ENCODE data around the gene PDCD7. TPM values are rescaled to one million over a fixed set of nuclear protein-coding genes. Genes with fewer than 3 reads are reported as not detected.
"Not testable (repeated sequence)": the region's sequence is repeated elsewhere in the genome, so short reads cannot be mapped to it uniquely, and the experiment has no call there.

The PDCD7 gene
- total RNA-seq, 1 donor from 2014 or later = 42.4 TPM

- intact Hi-C loops (cut with micrococcal nuclease) = loop anchor here (1.0 to 10.0 kb wide), 12 partner anchors 52 to 1362 kb away; partner anchors contain the start of genes CLPX, MTFMT, PARP16 and PIF1
Measured at GRCh38 chr15:65132878-65133547, 595 bp downstream of the PDCD7 start.

- intact Hi-C loops (cut with micrococcal nuclease) = loop anchor here (5.0 to 10.0 kb wide), 4 partner anchors 234 to 1364 kb away; partner anchors contain the start of genes PIF1, SNAPC5 and SNX22
Measured at GRCh38 chr15:65130941-65131340, 2.7 kb downstream of the PDCD7 start.

- intact Hi-C loops (cut with micrococcal nuclease) = no loop called here
Measured at GRCh38 chr15:65115542-65115941, 18.1 kb downstream of the PDCD7 start.

- intact Hi-C loops (cut with micrococcal nuclease) = no loop called here
Measured at GRCh38 chr15:65115086-65115485, 18.5 kb downstream of the PDCD7 start, which contains the start of gene UBAP1L. Gene UBAP1L (minus strand): TSS chr15:65115200. CDS start chr15:65106215, 8,985 bp downstream.

- intact Hi-C loops (cut with micrococcal nuclease) = no loop called here
Measured at GRCh38 chr15:65110676-65111292, 22.8 kb downstream of the PDCD7 start.

- intact Hi-C loops (cut with micrococcal nuclease) = no loop called here
Measured at GRCh38 chr15:65106011-65106590, 27.5 kb downstream of the PDCD7 start.

GRCh38 chr15:65105038-65105437, 28.6 kb downstream of the PDCD7 start:
- intact Hi-C loops (cut with micrococcal nuclease) = no loop called here

GRCh38 chr15:65102912-65103311, 30.7 kb downstream of the PDCD7 start:
- intact Hi-C loops (cut with micrococcal nuclease) = no loop called here

- intact Hi-C loops (cut with micrococcal nuclease) = loop anchor here (1.0 kb wide), 3 partner anchors 48 to 371 kb away; no protein-coding TSS in a partner anchor
Measured at GRCh38 chr15:65101891-65102708, 31.5 kb downstream of the PDCD7 start.

GRCh38 chr15:65101411-65101890, 32.2 kb downstream of the PDCD7 start:
- intact Hi-C loops (cut with micrococcal nuclease) = loop anchor here (1.0 kb wide), 3 partner anchors 47 to 370 kb away; no protein-coding TSS in a partner anchor

GRCh38 chr15:65100442-65100841, 33.2 kb downstream of the PDCD7 start:
- intact Hi-C loops (cut with micrococcal nuclease) = no loop called here

GRCh38 chr15:65099801-65100200, 33.8 kb downstream of the PDCD7 start:
- intact Hi-C loops (cut with micrococcal nuclease) = not testable (repeated sequence)

GRCh38 chr15:65099336-65099735, 34.3 kb downstream of the PDCD7 start:
- intact Hi-C loops (cut with micrococcal nuclease) = no loop called here

- intact Hi-C loops (cut with micrococcal nuclease) = no loop called here
Measured at GRCh38 chr15:65097651-65098263, 35.9 kb downstream of the PDCD7 start.

GRCh38 chr15:65096481-65097385, 36.9 kb downstream of the PDCD7 start:
- intact Hi-C loops (cut with micrococcal nuclease) = no loop called here

- intact Hi-C loops (cut with micrococcal nuclease) = no loop called here
Measured at GRCh38 chr15:65095747-65096104, 37.9 kb downstream of the PDCD7 start.

GRCh38 chr15:65095011-65095746, 38.4 kb downstream of the PDCD7 start:
- intact Hi-C loops (cut with micrococcal nuclease) = no loop called here

- intact Hi-C loops (cut with micrococcal nuclease) = no loop called here
Measured at GRCh38 chr15:65094294-65094995, 39.2 kb downstream of the PDCD7 start.

Measured in T-helper 1 cell treated with Interleukin-12 subunit alpha and Interleukin-12 subunit beta and Interleukin-4 antibody, amounts not matched to agents 30 ng/mL and 1 ng/mL, for 36 hours (primary cell).